ENCODE measurements around the gene BNIP2. TPM values are rescaled to one million over a fixed set of nuclear protein-coding genes. Genes with fewer than 3 reads are reported as not detected.
A peak's percentile ranks its signal among the peaks of the same experiment; 100 is the strongest.

The BNIP2 gene
- total and polyA plus RNA-seq, 2 of the 13 experiments (the other 11 are each of a cell fraction or from before 2014, with no cell fraction given): 17.4 to 57.6 TPM

- no peak overlapping the region for H3K4me3 ChIP-seq (replicated peaks in 1 of 3; ENCODE audit: insufficient read depth in 1 of 3, low read depth in 2 of 3, low read length in 3 of 3)
- DNase-seq (ENCODE audit: low spot score): no peak
- H3K4me1 ChIP-seq (ENCODE audit: insufficient read depth, low read length): no peaks in the 10 kb centered on the region
- no peak for FAIRE-seq
- intact Hi-C loops (cut with micrococcal nuclease; ENCODE audit: unreplicated experiment): no loop called here
- CTCF ChIA-PET (ENCODE audit: low intra/inter-chr PET ratio, low total read pairs): no interaction called here
- peaks cover 3% of the 10 kb centered on the region; the same call in 1 of the 2 replicates for H3K9me3 ChIP-seq (ENCODE audit: low read length)
- H3K79me2 ChIP-seq (ENCODE audit: insufficient read depth, low read length): no peaks in the 10 kb centered on the region
- BruUV-seq (replicated peaks): no TSS peak
- H3K36me3 ChIP-seq (replicated peaks in 1 of 2; ENCODE audit: control insufficient read depth in 1 of 2, insufficient read depth in 2 of 2, low read length in 2 of 2): no peaks in the 10 kb centered on the region
- whole genome bisulfite sequencing (ENCODE audit: low lambda C conversion rate): 63% methylated on average over 4 of the region's 4 CpGs
- no peak for ATAC-seq
- no peak overlapping the region for H3K9ac ChIP-seq (ENCODE audit: insufficient read depth, low read depth, low read length)
- no peak overlapping the region for H3K4me2 ChIP-seq (ENCODE audit: low read depth, low read length)
- no peaks in the 10 kb centered on the region for H4K20me1 ChIP-seq (ENCODE audit: insufficient read depth, low read length)
- no peak overlapping the region for H2AFZ ChIP-seq (ENCODE audit: low read length)
- H3K27me3 ChIP-seq (ENCODE audit: control insufficient read depth in 1 of 2, insufficient read depth in 2 of 2, low read length in 2 of 2): no peaks in the 10 kb centered on the region; a peak in 1 of 5 replicates
- POLR2A ChIA-PET: no interaction called here
- no peak overlapping the region for H3K27ac ChIP-seq (ENCODE audit: extremely low read length, insufficient read depth, low read length)
- in situ Hi-C loops (cut with HindIII; ENCODE audit: extremely low pct_ligation_motif_present, low pct_unique_long_range_greater_than_20kb): no loop called here
- TF ChIP-seq HIVEP1 (CRISPR knock-in tag; IDR thresholded peaks at IDR 0.05) (no peak), ZNF768 (CRISPR knock-in tag; IDR thresholded peaks at IDR 0.05) (no peak), ZNF7 (CRISPR knock-in tag; IDR thresholded peaks at IDR 0.05) (peak; percentile 91), RXRA (CRISPR knock-in tag; IDR thresholded peaks at IDR 0.05) (no peak), MTF2 (CRISPR knock-in tag; IDR thresholded peaks at IDR 0.05; ENCODE audit: borderline replicate concordance) (no peak), CBX1 (IDR thresholded peaks at IDR 0.05; ENCODE audit: low read depth) (no peak)
These were observed 18.5 kb upstream of the BNIP2 start for GRCh38 chr15:59707619-59708018.

GRCh38 chr15:59703979-59704796, 15.1 kb upstream of the BNIP2 start:
- POLR2A ChIA-PET: no interaction called here
- WGBS (ENCODE audit: low lambda C conversion rate): 13% methylated on average over 6 of the region's 6 CpGs

More at GRCh38 chr15:59703979-59704796, 15.1 kb upstream of the BNIP2 start:
- no peaks in the 10 kb centered on the region for H3K4me1 ChIP-seq (ENCODE audit: insufficient read depth, low read length)
- BruUV-seq (replicated peaks): no TSS peak
- DNase-seq (ENCODE audit: low spot score): no peak
- no peaks in the 10 kb centered on the region for H3K36me3 ChIP-seq (replicated peaks in 1 of 2; ENCODE audit: control insufficient read depth in 1 of 2, insufficient read depth in 2 of 2, low read length in 2 of 2)
- CTCF ChIA-PET (ENCODE audit: low intra/inter-chr PET ratio, low total read pairs): no interaction called here
- intact Hi-C loops (cut with micrococcal nuclease; ENCODE audit: unreplicated experiment): no loop called here
- no peak overlapping the region for H2AFZ ChIP-seq (ENCODE audit: low read length)
- peaks cover 3% of the 10 kb centered on the region; the same call in 1 of the 2 replicates for H3K9me3 ChIP-seq (ENCODE audit: low read length)
- no peaks in the 10 kb centered on the region for H3K79me2 ChIP-seq (ENCODE audit: insufficient read depth, low read length)
- H3K27me3 ChIP-seq (ENCODE audit: control insufficient read depth in 1 of 2, insufficient read depth in 2 of 2, low read length in 2 of 2): 0 out of 5 replicates have a peak, but pooled peaks cover 0 to 7% of the 10 kb centered on the region in 2 experiments
- no peak for ATAC-seq
- no peaks in the 10 kb centered on the region for H4K20me1 ChIP-seq (ENCODE audit: insufficient read depth, low read length)
- H3K9ac ChIP-seq (ENCODE audit: insufficient read depth, low read depth, low read length): no peak overlapping the region
- TF ChIP-seq RORA (CRISPR knock-in tag; IDR thresholded peaks at IDR 0.05) (no peak), ZSCAN31 (CRISPR knock-in tag; IDR thresholded peaks at IDR 0.05; ENCODE audit: low read depth) (no peak), ELK4 (CRISPR knock-in tag; IDR thresholded peaks at IDR 0.05; ENCODE audit: borderline replicate concordance) (no peak)
- in situ Hi-C loops (cut with HindIII; ENCODE audit: extremely low pct_ligation_motif_present, low pct_unique_long_range_greater_than_20kb): no loop called here
- H3K4me3 ChIP-seq (replicated peaks in 1 of 3; ENCODE audit: insufficient read depth in 1 of 3, low read depth in 2 of 3, low read length in 3 of 3): no peak overlapping the region
- no peak overlapping the region for H3K4me2 ChIP-seq (ENCODE audit: low read depth, low read length)
- FAIRE-seq: no peak
- no peak overlapping the region for H3K27ac ChIP-seq (ENCODE audit: extremely low read length, insufficient read depth, low read length)
